Left kidney (tissue), 2 donors: Measurements from ENCODE around the gene CORO1A. TPM values are rescaled to one million over a fixed set of nuclear protein-coding genes. Genes with fewer than 3 reads are reported as not detected.
"Not testable (repeated sequence)": the region's sequence is repeated elsewhere in the genome, so short reads cannot be mapped to it uniquely, and the experiment has no call there.

Experiments used
- DNase-seq: peaks from one replicate; pipeline ENCODE4 v3.0.0-alpha.2; 2013
- polyA plus RNA-seq: library from polyadenylated mRNA; unstranded; fragments of 120-200 nt; gene quantifications from one replicate; pipeline ENCODE4 v1.2.1, GENCODE V29; 2013; ENCODE audit not compliant: insufficient read length

The CORO1A gene
- polyA plus RNA-seq, 1 donor = 7.3 TPM

- DNase-seq = not testable (repeated sequence)
Measured at GRCh38 chr16:30199608-30200343, 16.4 kb downstream of the CORO1A start.

DNA sequence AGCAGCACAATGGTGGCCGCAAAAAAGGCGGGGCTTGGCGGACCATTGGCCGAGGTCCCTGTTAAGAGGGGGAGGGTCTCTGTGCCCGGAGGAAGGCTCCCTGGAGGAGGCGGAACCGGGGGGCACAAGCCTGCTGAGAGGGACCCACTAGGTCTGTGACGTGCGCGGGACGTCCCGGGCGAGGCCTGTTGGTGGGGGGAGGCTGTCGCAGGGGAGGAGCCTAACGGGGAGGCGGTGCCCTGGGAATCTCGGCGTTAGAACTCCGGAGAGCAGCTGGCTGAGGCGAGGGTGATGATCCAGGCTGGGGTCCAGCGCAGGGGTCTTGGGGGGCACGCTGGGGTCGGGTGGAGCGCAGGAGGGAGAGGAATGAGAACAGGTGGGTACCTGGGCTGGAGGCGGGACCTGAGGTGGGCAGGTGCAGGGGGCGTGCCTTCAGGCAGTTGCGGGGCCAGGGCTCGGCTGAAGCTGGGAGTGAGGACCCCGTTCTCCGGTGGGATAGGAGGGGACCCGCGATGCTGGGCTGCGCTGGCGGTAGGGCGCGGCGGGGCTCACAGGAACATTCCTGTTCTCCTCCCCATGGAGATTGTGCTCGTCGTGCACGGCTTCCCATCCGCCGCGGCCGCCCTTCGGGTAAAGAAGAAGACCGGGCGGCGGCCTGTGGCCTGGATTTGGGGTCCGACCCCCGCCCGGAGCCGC is 22.3 kb downstream of the CORO1A start:
- DNase-seq = not testable (repeated sequence)

- not testable (repeated sequence) for DNase-seq
Measured at GRCh38 chr16:30206252-30206651, 22.9 kb downstream of the CORO1A start.

GRCh38 chr16:30207063-30207704 is 23.8 kb downstream of the CORO1A start:
- DNase-seq = not testable (repeated sequence)

DNA sequence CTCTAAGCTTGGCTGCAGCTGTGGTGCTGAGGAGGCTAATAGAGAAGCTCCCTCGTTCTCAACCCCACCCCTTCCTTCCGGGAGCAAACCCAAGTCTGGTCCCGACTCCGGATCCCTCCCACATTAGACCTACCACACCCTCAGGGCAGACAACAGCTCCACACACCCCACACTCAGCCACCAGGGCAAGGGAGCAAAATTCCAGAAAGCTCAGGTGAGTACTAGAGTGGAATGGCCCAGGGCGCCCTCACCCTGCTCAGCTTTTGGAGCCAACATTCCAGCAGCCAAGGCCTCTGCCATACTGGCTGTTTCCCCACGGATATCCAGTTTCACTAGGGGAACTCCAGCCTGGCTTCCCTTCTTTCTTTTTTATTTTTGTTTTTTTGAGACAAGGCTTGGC is 25.6 kb downstream of the CORO1A start:
- DNase-seq = not testable (repeated sequence)

GRCh38 chr16:30211414-30211813 is 28.0 kb downstream of the CORO1A start:
- not testable (repeated sequence) for DNase-seq

- DNase-seq = not testable (repeated sequence)
Measured at GRCh38 chr16:30217082-30217481, 33.7 kb downstream of the CORO1A start.

Other genes with a start within 250 kb of the CORO1A start
- gene TMEM219, start 221.5 kb upstream of the CORO1A start, polyA plus RNA-seq = 93.1 TPM
- 45.3 TPM for gene TAOK2, start 209.7 kb upstream of the CORO1A start, polyA plus RNA-seq
- 17.0 TPM for gene HIRIP3, start 188.0 kb upstream of the CORO1A start, polyA plus RNA-seq
- gene INO80E, start 187.4 kb upstream of the CORO1A start, polyA plus RNA-seq = 46.2 TPM
- 3.0 TPM for gene DOC2A, start 172.6 kb upstream of the CORO1A start, polyA plus RNA-seq
- gene C16orf92, start 160.4 kb upstream of the CORO1A start, polyA plus RNA-seq = not detected
- gene TLCD3B, start 152.3 kb upstream of the CORO1A start, polyA plus RNA-seq = 1.2 TPM
- gene ALDOA, start 117.8 kb upstream of the CORO1A start, polyA plus RNA-seq = 449 TPM
- 82.7 TPM for gene PPP4C, start 107.6 kb upstream of the CORO1A start, polyA plus RNA-seq
- gene TBX6, start 91.7 kb upstream of the CORO1A start, polyA plus RNA-seq = 1.1 TPM
- gene YPEL3, start 87.4 kb upstream of the CORO1A start, polyA plus RNA-seq = 43.1 TPM
- 13.6 TPM for gene GDPD3, start 70.1 kb upstream of the CORO1A start, polyA plus RNA-seq
- 73.6 TPM for gene MAPK3, start 60.4 kb upstream of the CORO1A start, polyA plus RNA-seq
- gene BOLA2B, start 10.1 kb downstream of the CORO1A start, polyA plus RNA-seq = 23.4 TPM
- 30.7 TPM for gene SLX1A, start 10.3 kb downstream of the CORO1A start, polyA plus RNA-seq
- 15.8 TPM for gene SULT1A3, start 15.7 kb downstream of the CORO1A start, polyA plus RNA-seq
- gene NPIPB13, start 64.9 kb downstream of the CORO1A start, polyA plus RNA-seq = 27.9 TPM
- 53.5 TPM for gene CD2BP2, start 171.7 kb downstream of the CORO1A start, polyA plus RNA-seq
- gene TBC1D10B, start 186.9 kb downstream of the CORO1A start, polyA plus RNA-seq = 35.5 TPM
- gene MYL11, start 191.2 kb downstream of the CORO1A start, polyA plus RNA-seq = 0.63 TPM
- gene SEPTIN1, start 199.0 kb downstream of the CORO1A start, polyA plus RNA-seq = 1.8 TPM
- 12.4 TPM for gene ZNF48, start 211.8 kb downstream of the CORO1A start, polyA plus RNA-seq
- gene ZNF771, start 224.0 kb downstream of the CORO1A start, polyA plus RNA-seq = 4.5 TPM
- gene DCTPP1, start 246.4 kb downstream of the CORO1A start, polyA plus RNA-seq = 43.9 TPM